ENCODE data around the gene ACOT11. TPM values are rescaled to one million over a fixed set of nuclear protein-coding genes. Genes with fewer than 3 reads are reported as not detected.

ACOT11 gene
- total RNA-seq, 1 experiment from 2014 or later = 4.2 TPM

DNA sequence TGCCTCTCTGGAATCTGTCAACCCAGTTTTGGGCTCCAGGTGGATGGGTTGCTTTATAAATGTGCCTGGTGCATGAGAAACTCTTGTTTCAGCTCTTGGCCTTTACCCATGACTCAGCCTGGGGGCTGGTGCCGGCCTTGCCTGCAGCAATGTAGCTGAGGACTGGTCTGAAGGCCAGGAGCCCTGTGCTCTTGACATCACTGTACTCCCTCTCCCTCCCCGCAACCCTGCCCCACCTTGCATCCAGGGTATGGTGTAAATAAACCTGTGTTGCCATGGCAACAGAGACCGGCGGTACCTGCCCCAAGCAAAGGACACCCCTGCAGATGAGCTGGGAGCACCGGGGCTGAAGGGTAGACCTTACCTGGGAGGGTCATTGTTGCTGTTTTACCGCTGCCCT lies 62.0 kb downstream of the ACOT11 start:
- POLR2A ChIA-PET = no interaction called here
- H3K9me3 Mint-ChIP-seq = no peaks in the 10 kb centered on the region
- H3K4me3 Mint-ChIP-seq = no peak overlapping the region
- TF ChIP-seq SMAD4 (CRISPR knock-in tag; IDR thresholded peaks at IDR 0.05) (no peak), ATF1 (CRISPR knock-in tag; IDR thresholded peaks at IDR 0.05) (no peak), ESRRA (CRISPR knock-in tag; IDR thresholded peaks at IDR 0.05; ENCODE audit: borderline replicate concordance) (no peak), ZNF121 (CRISPR knock-in tag; IDR thresholded peaks at IDR 0.05) (no peak), EMX1 (CRISPR knock-in tag; IDR thresholded peaks at IDR 0.05) (no peak), ZNF396 (CRISPR knock-in tag; IDR thresholded peaks at IDR 0.05; ENCODE audit: borderline replicate concordance) (no peak), TEAD4 (CRISPR knock-in tag; IDR thresholded peaks at IDR 0.05) (no peak), NFATC4 (CRISPR knock-in tag; IDR thresholded peaks at IDR 0.05) (no peak), ZNF671 (CRISPR knock-in tag; IDR thresholded peaks at IDR 0.05) (no peak), PRRX2 (CRISPR knock-in tag; IDR thresholded peaks at IDR 0.05) (no peak)
- TF ChIP-seq, protein P1, sequence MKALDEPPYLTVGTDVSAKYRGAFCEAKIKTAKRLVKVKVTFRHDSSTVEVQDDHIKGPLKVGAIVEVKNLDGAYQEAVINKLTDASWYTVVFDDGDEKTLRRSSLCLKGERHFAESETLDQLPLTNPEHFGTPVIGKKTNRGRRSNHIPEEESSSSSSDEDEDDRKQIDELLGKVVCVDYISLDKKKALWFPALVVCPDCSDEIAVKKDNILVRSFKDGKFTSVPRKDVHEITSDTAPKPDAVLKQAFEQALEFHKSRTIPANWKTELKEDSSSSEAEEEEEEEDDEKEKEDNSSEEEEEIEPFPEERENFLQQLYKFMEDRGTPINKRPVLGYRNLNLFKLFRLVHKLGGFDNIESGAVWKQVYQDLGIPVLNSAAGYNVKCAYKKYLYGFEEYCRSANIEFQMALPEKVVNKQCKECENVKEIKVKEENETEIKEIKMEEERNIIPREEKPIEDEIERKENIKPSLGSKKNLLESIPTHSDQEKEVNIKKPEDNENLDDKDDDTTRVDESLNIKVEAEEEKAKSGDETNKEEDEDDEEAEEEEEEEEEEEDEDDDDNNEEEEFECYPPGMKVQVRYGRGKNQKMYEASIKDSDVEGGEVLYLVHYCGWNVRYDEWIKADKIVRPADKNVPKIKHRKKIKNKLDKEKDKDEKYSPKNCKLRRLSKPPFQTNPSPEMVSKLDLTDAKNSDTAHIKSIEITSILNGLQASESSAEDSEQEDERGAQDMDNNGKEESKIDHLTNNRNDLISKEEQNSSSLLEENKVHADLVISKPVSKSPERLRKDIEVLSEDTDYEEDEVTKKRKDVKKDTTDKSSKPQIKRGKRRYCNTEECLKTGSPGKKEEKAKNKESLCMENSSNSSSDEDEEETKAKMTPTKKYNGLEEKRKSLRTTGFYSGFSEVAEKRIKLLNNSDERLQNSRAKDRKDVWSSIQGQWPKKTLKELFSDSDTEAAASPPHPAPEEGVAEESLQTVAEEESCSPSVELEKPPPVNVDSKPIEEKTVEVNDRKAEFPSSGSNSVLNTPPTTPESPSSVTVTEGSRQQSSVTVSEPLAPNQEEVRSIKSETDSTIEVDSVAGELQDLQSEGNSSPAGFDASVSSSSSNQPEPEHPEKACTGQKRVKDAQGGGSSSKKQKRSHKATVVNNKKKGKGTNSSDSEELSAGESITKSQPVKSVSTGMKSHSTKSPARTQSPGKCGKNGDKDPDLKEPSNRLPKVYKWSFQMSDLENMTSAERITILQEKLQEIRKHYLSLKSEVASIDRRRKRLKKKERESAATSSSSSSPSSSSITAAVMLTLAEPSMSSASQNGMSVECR (CRISPR knock-in tag; IDR thresholded peaks at IDR 0.05; ENCODE audit: borderline replicate concordance) = no peak
- TF ChIP-seq, protein P2, sequence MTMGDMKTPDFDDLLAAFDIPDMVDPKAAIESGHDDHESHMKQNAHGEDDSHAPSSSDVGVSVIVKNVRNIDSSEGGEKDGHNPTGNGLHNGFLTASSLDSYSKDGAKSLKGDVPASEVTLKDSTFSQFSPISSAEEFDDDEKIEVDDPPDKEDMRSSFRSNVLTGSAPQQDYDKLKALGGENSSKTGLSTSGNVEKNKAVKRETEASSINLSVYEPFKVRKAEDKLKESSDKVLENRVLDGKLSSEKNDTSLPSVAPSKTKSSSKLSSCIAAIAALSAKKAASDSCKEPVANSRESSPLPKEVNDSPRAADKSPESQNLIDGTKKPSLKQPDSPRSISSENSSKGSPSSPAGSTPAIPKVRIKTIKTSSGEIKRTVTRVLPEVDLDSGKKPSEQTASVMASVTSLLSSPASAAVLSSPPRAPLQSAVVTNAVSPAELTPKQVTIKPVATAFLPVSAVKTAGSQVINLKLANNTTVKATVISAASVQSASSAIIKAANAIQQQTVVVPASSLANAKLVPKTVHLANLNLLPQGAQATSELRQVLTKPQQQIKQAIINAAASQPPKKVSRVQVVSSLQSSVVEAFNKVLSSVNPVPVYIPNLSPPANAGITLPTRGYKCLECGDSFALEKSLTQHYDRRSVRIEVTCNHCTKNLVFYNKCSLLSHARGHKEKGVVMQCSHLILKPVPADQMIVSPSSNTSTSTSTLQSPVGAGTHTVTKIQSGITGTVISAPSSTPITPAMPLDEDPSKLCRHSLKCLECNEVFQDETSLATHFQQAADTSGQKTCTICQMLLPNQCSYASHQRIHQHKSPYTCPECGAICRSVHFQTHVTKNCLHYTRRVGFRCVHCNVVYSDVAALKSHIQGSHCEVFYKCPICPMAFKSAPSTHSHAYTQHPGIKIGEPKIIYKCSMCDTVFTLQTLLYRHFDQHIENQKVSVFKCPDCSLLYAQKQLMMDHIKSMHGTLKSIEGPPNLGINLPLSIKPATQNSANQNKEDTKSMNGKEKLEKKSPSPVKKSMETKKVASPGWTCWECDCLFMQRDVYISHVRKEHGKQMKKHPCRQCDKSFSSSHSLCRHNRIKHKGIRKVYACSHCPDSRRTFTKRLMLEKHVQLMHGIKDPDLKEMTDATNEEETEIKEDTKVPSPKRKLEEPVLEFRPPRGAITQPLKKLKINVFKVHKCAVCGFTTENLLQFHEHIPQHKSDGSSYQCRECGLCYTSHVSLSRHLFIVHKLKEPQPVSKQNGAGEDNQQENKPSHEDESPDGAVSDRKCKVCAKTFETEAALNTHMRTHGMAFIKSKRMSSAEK (CRISPR knock-in tag; IDR thresholded peaks at IDR 0.05; ENCODE audit: borderline replicate concordance) = no peak
- TF ChIP-seq, protein P3, sequence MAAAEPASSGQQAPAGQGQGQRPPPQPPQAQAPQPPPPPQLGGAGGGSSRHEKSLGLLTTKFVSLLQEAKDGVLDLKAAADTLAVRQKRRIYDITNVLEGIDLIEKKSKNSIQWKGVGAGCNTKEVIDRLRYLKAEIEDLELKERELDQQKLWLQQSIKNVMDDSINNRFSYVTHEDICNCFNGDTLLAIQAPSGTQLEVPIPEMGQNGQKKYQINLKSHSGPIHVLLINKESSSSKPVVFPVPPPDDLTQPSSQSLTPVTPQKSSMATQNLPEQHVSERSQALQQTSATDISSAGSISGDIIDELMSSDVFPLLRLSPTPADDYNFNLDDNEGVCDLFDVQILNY (CRISPR knock-in tag; IDR thresholded peaks at IDR 0.05) = no peak
- TF ChIP-seq, protein P4, sequence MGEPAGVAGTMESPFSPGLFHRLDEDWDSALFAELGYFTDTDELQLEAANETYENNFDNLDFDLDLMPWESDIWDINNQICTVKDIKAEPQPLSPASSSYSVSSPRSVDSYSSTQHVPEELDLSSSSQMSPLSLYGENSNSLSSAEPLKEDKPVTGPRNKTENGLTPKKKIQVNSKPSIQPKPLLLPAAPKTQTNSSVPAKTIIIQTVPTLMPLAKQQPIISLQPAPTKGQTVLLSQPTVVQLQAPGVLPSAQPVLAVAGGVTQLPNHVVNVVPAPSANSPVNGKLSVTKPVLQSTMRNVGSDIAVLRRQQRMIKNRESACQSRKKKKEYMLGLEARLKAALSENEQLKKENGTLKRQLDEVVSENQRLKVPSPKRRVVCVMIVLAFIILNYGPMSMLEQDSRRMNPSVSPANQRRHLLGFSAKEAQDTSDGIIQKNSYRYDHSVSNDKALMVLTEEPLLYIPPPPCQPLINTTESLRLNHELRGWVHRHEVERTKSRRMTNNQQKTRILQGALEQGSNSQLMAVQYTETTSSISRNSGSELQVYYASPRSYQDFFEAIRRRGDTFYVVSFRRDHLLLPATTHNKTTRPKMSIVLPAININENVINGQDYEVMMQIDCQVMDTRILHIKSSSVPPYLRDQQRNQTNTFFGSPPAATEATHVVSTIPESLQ (CRISPR knock-in tag; IDR thresholded peaks at IDR 0.05) = no peak
- TF ChIP-seq, protein P5, sequence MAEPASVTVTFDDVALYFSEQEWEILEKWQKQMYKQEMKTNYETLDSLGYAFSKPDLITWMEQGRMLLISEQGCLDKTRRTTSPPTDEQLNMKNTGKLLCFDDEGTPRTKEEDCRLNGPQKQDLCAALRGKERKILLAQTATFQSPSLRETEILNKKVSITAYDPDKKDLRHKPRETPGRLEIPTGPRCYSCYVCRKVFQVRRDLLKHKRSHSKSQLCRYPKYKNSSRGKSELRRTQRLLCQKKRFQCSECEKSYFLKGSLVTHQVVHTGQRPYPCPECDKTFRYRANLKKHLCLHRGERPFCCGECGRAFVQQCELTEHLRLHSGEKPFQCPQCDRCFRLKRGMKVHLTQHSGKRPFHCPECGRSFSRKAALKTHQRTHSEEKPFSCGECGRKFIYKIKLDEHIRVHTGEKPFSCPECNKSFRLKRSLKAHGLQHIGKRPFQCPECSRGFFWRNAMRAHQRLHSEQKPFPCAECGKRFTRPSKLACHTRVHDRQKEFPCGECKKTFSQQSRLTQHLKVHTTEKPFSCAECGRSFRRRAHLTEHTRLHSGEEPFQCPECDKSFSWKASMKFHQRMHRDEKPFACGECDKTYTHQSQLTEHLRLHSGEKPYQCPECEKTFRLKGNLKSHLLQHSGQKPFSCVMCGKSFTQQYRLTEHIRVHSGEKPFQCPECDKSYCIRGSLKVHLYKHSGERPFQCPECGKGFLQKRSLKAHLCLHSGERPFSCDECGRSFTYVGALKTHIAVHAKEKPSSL (CRISPR knock-in tag; conservative IDR thresholded peaks at IDR 0.05) = no peak
- TF ChIP-seq, protein P6, sequence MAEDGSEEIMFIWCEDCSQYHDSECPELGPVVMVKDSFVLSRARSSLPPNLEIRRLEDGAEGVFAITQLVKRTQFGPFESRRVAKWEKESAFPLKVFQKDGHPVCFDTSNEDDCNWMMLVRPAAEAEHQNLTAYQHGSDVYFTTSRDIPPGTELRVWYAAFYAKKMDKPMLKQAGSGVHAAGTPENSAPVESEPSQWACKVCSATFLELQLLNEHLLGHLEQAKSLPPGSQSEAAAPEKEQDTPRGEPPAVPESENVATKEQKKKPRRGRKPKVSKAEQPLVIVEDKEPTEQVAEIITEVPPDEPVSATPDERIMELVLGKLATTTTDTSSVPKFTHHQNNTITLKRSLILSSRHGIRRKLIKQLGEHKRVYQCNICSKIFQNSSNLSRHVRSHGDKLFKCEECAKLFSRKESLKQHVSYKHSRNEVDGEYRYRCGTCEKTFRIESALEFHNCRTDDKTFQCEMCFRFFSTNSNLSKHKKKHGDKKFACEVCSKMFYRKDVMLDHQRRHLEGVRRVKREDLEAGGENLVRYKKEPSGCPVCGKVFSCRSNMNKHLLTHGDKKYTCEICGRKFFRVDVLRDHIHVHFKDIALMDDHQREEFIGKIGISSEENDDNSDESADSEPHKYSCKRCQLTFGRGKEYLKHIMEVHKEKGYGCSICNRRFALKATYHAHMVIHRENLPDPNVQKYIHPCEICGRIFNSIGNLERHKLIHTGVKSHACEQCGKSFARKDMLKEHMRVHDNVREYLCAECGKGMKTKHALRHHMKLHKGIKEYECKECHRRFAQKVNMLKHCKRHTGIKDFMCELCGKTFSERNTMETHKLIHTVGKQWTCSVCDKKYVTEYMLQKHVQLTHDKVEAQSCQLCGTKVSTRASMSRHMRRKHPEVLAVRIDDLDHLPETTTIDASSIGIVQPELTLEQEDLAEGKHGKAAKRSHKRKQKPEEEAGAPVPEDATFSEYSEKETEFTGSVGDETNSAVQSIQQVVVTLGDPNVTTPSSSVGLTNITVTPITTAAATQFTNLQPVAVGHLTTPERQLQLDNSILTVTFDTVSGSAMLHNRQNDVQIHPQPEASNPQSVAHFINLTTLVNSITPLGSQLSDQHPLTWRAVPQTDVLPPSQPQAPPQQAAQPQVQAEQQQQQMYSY (CRISPR knock-in tag; IDR thresholded peaks at IDR 0.05) = no peak
- TF ChIP-seq, protein P7, sequence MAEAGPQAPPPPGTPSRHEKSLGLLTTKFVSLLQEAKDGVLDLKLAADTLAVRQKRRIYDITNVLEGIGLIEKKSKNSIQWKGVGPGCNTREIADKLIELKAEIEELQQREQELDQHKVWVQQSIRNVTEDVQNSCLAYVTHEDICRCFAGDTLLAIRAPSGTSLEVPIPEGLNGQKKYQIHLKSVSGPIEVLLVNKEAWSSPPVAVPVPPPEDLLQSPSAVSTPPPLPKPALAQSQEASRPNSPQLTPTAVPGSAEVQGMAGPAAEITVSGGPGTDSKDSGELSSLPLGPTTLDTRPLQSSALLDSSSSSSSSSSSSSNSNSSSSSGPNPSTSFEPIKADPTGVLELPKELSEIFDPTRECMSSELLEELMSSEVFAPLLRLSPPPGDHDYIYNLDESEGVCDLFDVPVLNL (CRISPR knock-in tag; IDR thresholded peaks at IDR 0.05; ENCODE audit: borderline replicate concordance, low read depth) = no peak
- no peak overlapping the region for H3K27ac Mint-ChIP-seq
- DNase-seq (ENCODE audit: low spot score) = peak; percentile 58
- no peaks in the 10 kb centered on the region for H3K36me3 Mint-ChIP-seq
- ATAC-seq = peak; percentile 36
- H3K4me1 Mint-ChIP-seq = peaks cover 19% of the 10 kb centered on the region
- CTCF ChIA-PET = interaction anchor here (0.6 to 2.1 kb wide), 3 partner anchors 39 to 62 kb away, joined by 3 to 12 read pairs (median 4); partner anchors contain the start of gene ACOT11
- no peaks in the 10 kb centered on the region for H3K27me3 Mint-ChIP-seq (ENCODE audit: low read depth)
